ENCODE data around the gene CMTM3. TPM values are rescaled to one million over a fixed set of nuclear protein-coding genes. Genes with fewer than 3 reads are reported as not detected.

Gene CMTM3
- total RNA-seq, 1 donor from 2014 or later = 18.3 TPM

DNA sequence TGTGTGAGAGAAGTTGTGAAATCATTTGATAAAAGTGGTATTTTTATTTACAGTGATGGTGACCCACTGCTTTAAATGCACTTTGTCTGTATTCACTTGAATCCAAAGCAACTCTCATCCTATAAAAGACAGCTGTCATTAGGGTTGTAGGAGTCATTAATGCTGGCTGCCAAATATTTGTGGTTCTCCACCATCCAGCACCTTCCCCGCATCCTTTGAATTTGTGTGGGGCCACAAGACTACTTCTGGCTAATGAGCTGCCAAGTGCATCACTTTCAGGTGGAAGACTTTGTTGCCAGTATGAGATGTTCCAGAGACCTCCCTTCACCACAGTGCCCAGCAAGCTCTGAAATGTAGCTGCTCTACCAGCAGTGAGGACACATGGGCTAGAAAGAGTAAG is 43.4 kb downstream of the CMTM3 start:
- TF ChIP-seq EZH2 (IDR thresholded peaks at IDR 0.05) (no peak), EZH2phosphoT487 (IDR thresholded peaks at IDR 0.05) (no peak)
- TF ChIP-seq, protein P1, sequence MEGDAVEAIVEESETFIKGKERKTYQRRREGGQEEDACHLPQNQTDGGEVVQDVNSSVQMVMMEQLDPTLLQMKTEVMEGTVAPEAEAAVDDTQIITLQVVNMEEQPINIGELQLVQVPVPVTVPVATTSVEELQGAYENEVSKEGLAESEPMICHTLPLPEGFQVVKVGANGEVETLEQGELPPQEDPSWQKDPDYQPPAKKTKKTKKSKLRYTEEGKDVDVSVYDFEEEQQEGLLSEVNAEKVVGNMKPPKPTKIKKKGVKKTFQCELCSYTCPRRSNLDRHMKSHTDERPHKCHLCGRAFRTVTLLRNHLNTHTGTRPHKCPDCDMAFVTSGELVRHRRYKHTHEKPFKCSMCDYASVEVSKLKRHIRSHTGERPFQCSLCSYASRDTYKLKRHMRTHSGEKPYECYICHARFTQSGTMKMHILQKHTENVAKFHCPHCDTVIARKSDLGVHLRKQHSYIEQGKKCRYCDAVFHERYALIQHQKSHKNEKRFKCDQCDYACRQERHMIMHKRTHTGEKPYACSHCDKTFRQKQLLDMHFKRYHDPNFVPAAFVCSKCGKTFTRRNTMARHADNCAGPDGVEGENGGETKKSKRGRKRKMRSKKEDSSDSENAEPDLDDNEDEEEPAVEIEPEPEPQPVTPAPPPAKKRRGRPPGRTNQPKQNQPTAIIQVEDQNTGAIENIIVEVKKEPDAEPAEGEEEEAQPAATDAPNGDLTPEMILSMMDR (IDR thresholded peaks at IDR 0.05) = no peak
- Mint-ChIP-seq H3K36me3 (no peaks in the 10 kb centered on the region), H3K4me1 (peaks cover 11% of the 10 kb centered on the region), H3K9me3 (no peaks in the 10 kb centered on the region), H3K27ac (no peak overlapping the region), H3K4me3 (no peak overlapping the region), H3K27me3 (ENCODE audit: insufficient read depth, low read depth) (peaks cover 2% of the 10 kb centered on the region)
- Histone ChIP-seq H3K9ac (no peak overlapping the region), H3F3A (ENCODE audit: low read depth) (peaks cover 4% of the 10 kb centered on the region), H3K4me3 (no peak overlapping the region), H3K27ac (no peak overlapping the region), H3K79me2 (ENCODE audit: low read depth) (no peaks in the 10 kb centered on the region), H3K9me3 (ENCODE audit: low read depth) (no peaks in the 10 kb centered on the region), H4K20me1 (ENCODE audit: low read depth) (no peaks in the 10 kb centered on the region), H3K36me3 (no peaks in the 10 kb centered on the region), H3K27me3 (no peaks in the 10 kb centered on the region), H3K4me1 (peaks cover 15% of the 10 kb centered on the region), H3K4me2 (no peak overlapping the region), H2AFZ (replicated peaks) (no peak overlapping the region)
- DNase-seq (ENCODE audit: low spot score) = no peak

DNA sequence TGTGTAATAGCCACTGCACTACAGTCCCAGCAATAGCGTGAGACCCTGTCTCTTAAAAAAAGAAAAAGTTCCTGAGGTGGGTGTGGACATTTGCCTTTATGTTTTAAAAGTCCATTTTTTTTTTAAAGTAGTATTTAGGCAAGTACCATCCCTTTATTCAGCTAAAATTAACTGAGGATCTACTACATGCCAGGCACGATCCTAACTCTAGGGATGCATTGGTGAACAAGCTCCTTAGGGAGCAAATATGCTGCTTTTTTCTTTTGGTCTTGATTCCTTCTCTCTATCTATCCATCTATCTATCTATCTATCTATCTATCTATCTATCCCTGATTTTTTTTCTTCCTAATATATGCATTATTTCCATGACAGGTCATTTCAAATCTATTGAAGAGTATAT is 44.7 kb downstream of the CMTM3 start:
- Histone ChIP-seq H3F3A (ENCODE audit: low read depth) (peaks cover 4% of the 10 kb centered on the region), H2AFZ (replicated peaks) (no peak overlapping the region), H3K9me3 (ENCODE audit: low read depth) (no peaks in the 10 kb centered on the region), H3K4me3 (no peak overlapping the region), H3K4me1 (peaks cover 15% of the 10 kb centered on the region), H3K27ac (no peak overlapping the region), H3K36me3 (no peaks in the 10 kb centered on the region), H3K9ac (no peak overlapping the region), H3K27me3 (no peaks in the 10 kb centered on the region), H3K4me2 (no peak overlapping the region), H4K20me1 (ENCODE audit: low read depth) (no peaks in the 10 kb centered on the region), H3K79me2 (ENCODE audit: low read depth) (no peaks in the 10 kb centered on the region)
- DNase-seq (ENCODE audit: low spot score) = no peak
- Mint-ChIP-seq H3K36me3 (no peaks in the 10 kb centered on the region), H3K27ac (no peak overlapping the region), H3K27me3 (ENCODE audit: insufficient read depth, low read depth) (peaks cover 2% of the 10 kb centered on the region), H3K9me3 (no peaks in the 10 kb centered on the region), H3K4me3 (no peak overlapping the region), H3K4me1 (peaks cover 11% of the 10 kb centered on the region)
- no peak for TF ChIP-seq EZH2 (IDR thresholded peaks at IDR 0.05)
- no peak for TF ChIP-seq EZH2phosphoT487 (IDR thresholded peaks at IDR 0.05)
- TF ChIP-seq, protein P1 (IDR thresholded peaks at IDR 0.05) = no peak

DNA sequence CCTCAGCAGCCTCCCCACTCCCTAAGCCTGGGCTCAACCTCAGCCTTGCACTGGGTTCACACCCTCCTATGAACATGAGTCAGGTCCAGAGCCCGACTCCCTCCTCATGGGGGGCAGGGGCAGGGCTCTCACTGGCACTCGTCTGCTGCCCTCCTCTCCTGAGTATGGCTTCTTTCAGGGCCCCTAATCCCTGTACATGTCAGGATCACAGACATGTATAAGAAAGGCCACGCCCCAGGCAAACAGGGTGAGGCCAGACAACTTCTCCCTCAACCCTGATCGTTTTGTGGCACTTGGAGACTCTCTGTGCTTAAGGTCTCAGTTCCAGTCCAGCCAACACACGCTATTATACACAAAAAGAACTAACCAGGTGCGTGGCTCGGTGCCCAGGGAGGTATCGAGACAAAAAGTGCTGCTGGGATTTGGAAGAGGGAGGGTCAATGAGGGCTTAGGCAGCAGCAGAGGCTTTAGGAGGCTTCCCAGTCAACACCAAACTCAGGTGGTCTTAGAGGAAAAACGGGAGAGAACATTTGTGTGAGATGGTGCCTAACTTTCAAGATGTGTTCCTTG is 45.2 kb downstream of the CMTM3 start:
- H3K79me2 ChIP-seq (ENCODE audit: low read depth) = no peaks in the 10 kb centered on the region
- Mint-ChIP-seq H3K27me3 (ENCODE audit: insufficient read depth, low read depth) (peaks cover 2% of the 10 kb centered on the region), H3K4me1 (peaks cover 11% of the 10 kb centered on the region), H3K36me3 (no peaks in the 10 kb centered on the region), H3K27ac (no peak overlapping the region), H3K9me3 (no peaks in the 10 kb centered on the region), H3K4me3 (no peak overlapping the region)
- H4K20me1 ChIP-seq (ENCODE audit: low read depth) = no peaks in the 10 kb centered on the region
- H3K9me3 ChIP-seq (ENCODE audit: low read depth) = no peaks in the 10 kb centered on the region
- H3F3A ChIP-seq (ENCODE audit: low read depth) = peaks cover 4% of the 10 kb centered on the region
- H3K36me3 ChIP-seq = no peaks in the 10 kb centered on the region
- H3K27me3 ChIP-seq = no peaks in the 10 kb centered on the region
- no peak overlapping the region for H3K27ac ChIP-seq
- H2AFZ ChIP-seq (replicated peaks) = no peak overlapping the region
- H3K4me3 ChIP-seq = no peak overlapping the region
- peaks cover 15% of the 10 kb centered on the region for H3K4me1 ChIP-seq
- no peak overlapping the region for H3K4me2 ChIP-seq
- no peak for DNase-seq (ENCODE audit: low spot score)
- TF ChIP-seq EZH2 (IDR thresholded peaks at IDR 0.05) = no peak
- no peak for TF ChIP-seq EZH2phosphoT487 (IDR thresholded peaks at IDR 0.05)
- TF ChIP-seq, protein P1 (IDR thresholded peaks at IDR 0.05) = no peak
- H3K9ac ChIP-seq = no peak overlapping the region
